K562 (cell line): ENCODE results near the gene SOCS4. TPM values are rescaled to one million over a fixed set of nuclear protein-coding genes. Genes with fewer than 3 reads are reported as not detected.

Source experiments
- ATF7 ChIP-seq: fragments of 450-650 bp; IDR thresholded peaks from 2 replicates; pipeline ENCODE4 v1.7.1; 2014; ENCODE audit warnings: mild to moderate bottlenecking, moderate library complexity
- GTF2F1 ChIP-seq: IDR thresholded peaks from 2 replicates; pipeline ENCODE4 v1.6.1; 2011; ENCODE audit warnings: low read depth, low read length, improper control_type of control experiment
- HEY1 ChIP-seq: fragments of 250-450 bp; sonication (Bioruptor Pico); IDR thresholded peaks from 2 replicates; pipeline ENCODE4 v1.5.0; 2020; ENCODE audit warnings: mild to moderate bottlenecking, moderate library complexity, borderline replicate concordance
- MCM3 ChIP-seq: fragments of 450-650 bp; IDR thresholded peaks from 2 replicates; pipeline ENCODE4 v1.6.1; 2016
- MTF1 ChIP-seq: fragments of 250-450 bp; sonication (Bioruptor Pico); IDR thresholded peaks from 2 replicates; pipeline ENCODE4 v1.9.0; 2021; ENCODE audit warnings: moderate library complexity, mild to moderate bottlenecking, inconsistent platforms, borderline replicate concordance
- POLR2G ChIP-seq: fragments of 200-400 bp; formaldehyde crosslinking; IDR thresholded peaks from 2 replicates; pipeline ENCODE4 v1.6.1; 2017; ENCODE audit warnings: low read depth, mild to moderate bottlenecking, antibody characterized with exemption, low read length, moderate library complexity
- RFX5 ChIP-seq: IDR thresholded peaks from 2 replicates; pipeline ENCODE4 v1.6.1; 2011; ENCODE audit warnings: low read depth, mild to moderate bottlenecking, improper control_type of control experiment, low read length
- SMARCB1 ChIP-seq: IDR thresholded peaks from 2 replicates; pipeline ENCODE4 v1.6.1; 2011; ENCODE audit warnings: improper control_type of control experiment, low read depth; ENCODE audit not compliant: insufficient read length
- TAF9B ChIP-seq: fragments of 450-650 bp; IDR thresholded peaks from 2 replicates; pipeline ENCODE4 v1.6.1; 2018; ENCODE audit warnings: mild to moderate bottlenecking; ENCODE audit not compliant: partially characterized antibody
- ZFP36 ChIP-seq: fragments of 150-350 bp; IDR thresholded peaks from 2 replicates; pipeline ENCODE4 v1.6.1; 2018; ENCODE audit warnings: low read length, low read depth; ENCODE audit not compliant: partially characterized antibody
- ZKSCAN1 ChIP-seq: fragments of 150-350 bp; IDR thresholded peaks from 2 replicates; pipeline ENCODE4 v1.6.1; 2016; ENCODE audit warnings: low read depth, low read length
- ZNF12 ChIP-seq: sonication (generic); formaldehyde crosslinking; IDR thresholded peaks from 2 replicates; pipeline ENCODE4 v1.4.0; 2020; ENCODE audit warnings: mild to moderate bottlenecking, missing genetic modification reagents
- ZSCAN32 ChIP-seq: fragments of 450-650 bp; formaldehyde crosslinking; IDR thresholded peaks from 2 replicates; pipeline ENCODE4 v1.4.0; 2020; ENCODE audit warnings: mild to moderate bottlenecking, moderate library complexity
- polyA plus RNA-seq, 8 experiments: library from polyadenylated mRNA; depleted of rRNA in 4 of 8; stranded (reverse) in 5 of 8; unstranded in 3 of 8; fragments of >200 nt; fragmentation: Nextera tagmentation in 2 of 8; fragmentation: Illumina TruSeq in 1 of 8; extraction: Ambion mirVana in 2 of 8; extraction: Trizol in 1 of 8; gene quantifications; 2 replicates each; pipeline versions ENCODE4 v1.2.1 to v1.2.3, GENCODE V29; 2011 to 2014; ENCODE audit warnings: inconsistent platforms in 1 of 8, missing spikeins in 1 of 8
- total RNA-seq, 7 experiments: library from RNA; depleted of rRNA in 6 of 7; stranded (reverse); fragments of >200 nt in 6 of 7; fragmentation: Illumina TruSeq in 2 of 7; extraction: Trizol in 2 of 7; gene quantifications; 2 replicates each; pipeline versions ENCODE4 v1.2.1 to v1.2.3, GENCODE V29; 2011 to 2021; ENCODE audit warnings: low replicate concordance in 1 of 7
- TF ChIP-seq, protein P1 (sequence below): fragments of 250-450 bp; sonication (Bioruptor Pico); IDR thresholded peaks from 2 replicates; pipeline ENCODE4 v1.4.0; 2020; ENCODE audit warnings: mild to moderate bottlenecking, moderate library complexity
- TF ChIP-seq, protein P2 (sequence below), 2 experiments: fragments of 200-800 bp in 1 of 2; sonication (Bioruptor generic) in 1 of 2; sonication (generic) in 1 of 2; formaldehyde crosslinking in 1 of 2; IDR thresholded peaks in 1 of 2; conservative IDR thresholded peaks in 1 of 2; 2 replicates each; pipeline versions ENCODE4 v1.5.0 to v1.6.1; 2016 to 2020; ENCODE audit warnings: missing compliant biosample characterization in 1 of 2, missing genetic modification characterization in 1 of 2, missing genetic modification reagents in 1 of 2
- TF ChIP-seq, protein P3 (sequence below): fragments of 250-450 bp; sonication (Bioruptor Pico); IDR thresholded peaks from 2 replicates; pipeline ENCODE4 v1.8.0; 2022; ENCODE audit warnings: inconsistent platforms, mild to moderate bottlenecking, moderate library complexity, borderline replicate concordance
- TF ChIP-seq, protein P4 (sequence below): sonication (generic); formaldehyde crosslinking; IDR thresholded peaks from 2 replicates; pipeline ENCODE4 v1.8.1; 2022; ENCODE audit warnings: missing genetic modification reagents
- TF ChIP-seq, protein P5 (sequence below): sonication (generic); formaldehyde crosslinking; IDR thresholded peaks from 2 replicates; pipeline ENCODE4 v1.9.0; 2022; ENCODE audit warnings: mild to moderate bottlenecking, missing genetic modification reagents
- TF ChIP-seq, protein P6 (sequence below): sonication (generic); formaldehyde crosslinking; IDR thresholded peaks from 2 replicates; pipeline ENCODE4 v1.9.0; 2022; ENCODE audit warnings: mild to moderate bottlenecking, missing genetic modification reagents

SOCS4 gene
- total and polyA plus RNA-seq, 9 of the 15 experiments (the other 6 are each of a cell fraction or from before 2014, with no cell fraction given) = 2.6 to 12.7 (median 9.7) TPM

DNA sequence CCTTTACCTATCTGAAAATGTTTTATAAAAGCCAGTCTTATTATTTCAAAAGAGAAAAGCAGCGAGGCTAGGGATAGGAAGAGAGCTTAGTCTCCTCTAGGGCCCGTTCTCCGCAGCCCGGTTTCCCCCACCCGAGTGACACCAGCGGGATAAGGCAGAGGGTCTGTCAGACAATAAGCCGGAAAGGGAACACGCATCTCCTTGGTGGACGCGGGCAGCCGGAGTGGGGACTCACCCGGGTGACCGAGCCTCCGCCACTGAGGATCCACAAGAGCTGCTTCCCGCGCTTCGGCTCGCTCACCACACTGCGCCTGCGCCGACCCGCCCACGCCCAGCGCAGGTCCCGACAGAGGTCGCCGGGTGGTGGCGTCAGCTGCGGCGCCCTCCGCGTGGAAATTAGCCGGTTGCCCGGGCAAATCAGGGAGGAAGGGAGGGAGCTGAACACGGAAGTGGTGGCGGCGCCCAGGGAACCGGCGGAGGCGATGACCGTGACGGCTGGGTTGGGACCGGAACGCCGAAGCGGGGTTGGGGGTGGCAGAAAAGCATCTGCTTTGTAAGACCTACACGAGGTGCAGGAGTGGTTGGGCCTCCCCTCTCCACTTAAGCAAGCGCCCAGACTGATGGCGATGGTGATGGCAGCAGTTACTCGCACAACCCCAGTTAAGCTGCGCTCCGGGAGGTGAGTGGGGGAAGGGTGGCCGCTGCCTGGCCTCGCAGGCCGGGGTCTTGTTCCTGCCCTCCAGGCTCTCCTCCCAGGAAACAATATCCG, at the start of gene SOCS4, which contains the start of gene WDHD1 (continued):
- TF ChIP-seq, protein P1, sequence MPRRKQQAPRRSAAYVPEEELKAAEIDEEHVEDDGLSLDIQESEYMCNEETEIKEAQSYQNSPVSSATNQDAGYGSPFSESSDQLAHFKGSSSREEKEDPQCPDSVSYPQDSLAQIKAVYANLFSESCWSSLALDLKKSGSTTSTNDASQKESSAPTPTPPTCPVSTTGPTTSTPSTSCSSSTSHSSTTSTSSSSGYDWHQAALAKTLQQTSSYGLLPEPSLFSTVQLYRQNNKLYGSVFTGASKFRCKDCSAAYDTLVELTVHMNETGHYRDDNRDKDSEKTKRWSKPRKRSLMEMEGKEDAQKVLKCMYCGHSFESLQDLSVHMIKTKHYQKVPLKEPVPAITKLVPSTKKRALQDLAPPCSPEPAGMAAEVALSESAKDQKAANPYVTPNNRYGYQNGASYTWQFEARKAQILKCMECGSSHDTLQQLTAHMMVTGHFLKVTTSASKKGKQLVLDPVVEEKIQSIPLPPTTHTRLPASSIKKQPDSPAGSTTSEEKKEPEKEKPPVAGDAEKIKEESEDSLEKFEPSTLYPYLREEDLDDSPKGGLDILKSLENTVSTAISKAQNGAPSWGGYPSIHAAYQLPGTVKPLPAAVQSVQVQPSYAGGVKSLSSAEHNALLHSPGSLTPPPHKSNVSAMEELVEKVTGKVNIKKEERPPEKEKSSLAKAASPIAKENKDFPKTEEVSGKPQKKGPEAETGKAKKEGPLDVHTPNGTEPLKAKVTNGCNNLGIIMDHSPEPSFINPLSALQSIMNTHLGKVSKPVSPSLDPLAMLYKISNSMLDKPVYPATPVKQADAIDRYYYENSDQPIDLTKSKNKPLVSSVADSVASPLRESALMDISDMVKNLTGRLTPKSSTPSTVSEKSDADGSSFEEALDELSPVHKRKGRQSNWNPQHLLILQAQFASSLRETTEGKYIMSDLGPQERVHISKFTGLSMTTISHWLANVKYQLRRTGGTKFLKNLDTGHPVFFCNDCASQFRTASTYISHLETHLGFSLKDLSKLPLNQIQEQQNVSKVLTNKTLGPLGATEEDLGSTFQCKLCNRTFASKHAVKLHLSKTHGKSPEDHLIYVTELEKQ (CRISPR knock-in tag) = no peak
- no peak for TF ChIP-seq RFX5
- TF ChIP-seq, protein P2, sequence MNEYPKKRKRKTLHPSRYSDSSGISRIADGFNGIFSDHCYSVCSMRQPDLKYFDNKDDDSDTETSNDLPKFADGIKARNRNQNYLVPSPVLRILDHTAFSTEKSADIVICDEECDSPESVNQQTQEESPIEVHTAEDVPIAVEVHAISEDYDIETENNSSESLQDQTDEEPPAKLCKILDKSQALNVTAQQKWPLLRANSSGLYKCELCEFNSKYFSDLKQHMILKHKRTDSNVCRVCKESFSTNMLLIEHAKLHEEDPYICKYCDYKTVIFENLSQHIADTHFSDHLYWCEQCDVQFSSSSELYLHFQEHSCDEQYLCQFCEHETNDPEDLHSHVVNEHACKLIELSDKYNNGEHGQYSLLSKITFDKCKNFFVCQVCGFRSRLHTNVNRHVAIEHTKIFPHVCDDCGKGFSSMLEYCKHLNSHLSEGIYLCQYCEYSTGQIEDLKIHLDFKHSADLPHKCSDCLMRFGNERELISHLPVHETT (CRISPR knock-in tag; conservative IDR thresholded peaks at IDR 0.05 in 1 of 2, IDR thresholded peaks at IDR 0.05 in 1 of 2) = peak in 1 of 2 experiments; percentile 90; a peak in 2 of 4 replicates
- TF ChIP-seq ZKSCAN1 = no peak
- TF ChIP-seq HEY1 = no peak
- TF ChIP-seq MTF1 (CRISPR knock-in tag) = no peak
- TF ChIP-seq, protein P3, sequence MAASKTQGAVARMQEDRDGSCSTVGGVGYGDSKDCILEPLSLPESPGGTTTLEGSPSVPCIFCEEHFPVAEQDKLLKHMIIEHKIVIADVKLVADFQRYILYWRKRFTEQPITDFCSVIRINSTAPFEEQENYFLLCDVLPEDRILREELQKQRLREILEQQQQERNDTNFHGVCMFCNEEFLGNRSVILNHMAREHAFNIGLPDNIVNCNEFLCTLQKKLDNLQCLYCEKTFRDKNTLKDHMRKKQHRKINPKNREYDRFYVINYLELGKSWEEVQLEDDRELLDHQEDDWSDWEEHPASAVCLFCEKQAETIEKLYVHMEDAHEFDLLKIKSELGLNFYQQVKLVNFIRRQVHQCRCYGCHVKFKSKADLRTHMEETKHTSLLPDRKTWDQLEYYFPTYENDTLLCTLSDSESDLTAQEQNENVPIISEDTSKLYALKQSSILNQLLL (CRISPR knock-in tag) = no peak
- peak; percentile 81 for TF ChIP-seq TAF9B
- peak; percentile 97 for TF ChIP-seq POLR2G
- TF ChIP-seq, protein P4, sequence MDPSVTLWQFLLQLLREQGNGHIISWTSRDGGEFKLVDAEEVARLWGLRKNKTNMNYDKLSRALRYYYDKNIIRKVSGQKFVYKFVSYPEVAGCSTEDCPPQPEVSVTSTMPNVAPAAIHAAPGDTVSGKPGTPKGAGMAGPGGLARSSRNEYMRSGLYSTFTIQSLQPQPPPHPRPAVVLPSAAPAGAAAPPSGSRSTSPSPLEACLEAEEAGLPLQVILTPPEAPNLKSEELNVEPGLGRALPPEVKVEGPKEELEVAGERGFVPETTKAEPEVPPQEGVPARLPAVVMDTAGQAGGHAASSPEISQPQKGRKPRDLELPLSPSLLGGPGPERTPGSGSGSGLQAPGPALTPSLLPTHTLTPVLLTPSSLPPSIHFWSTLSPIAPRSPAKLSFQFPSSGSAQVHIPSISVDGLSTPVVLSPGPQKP (CRISPR knock-in tag) = no peak
- TF ChIP-seq, protein P5, sequence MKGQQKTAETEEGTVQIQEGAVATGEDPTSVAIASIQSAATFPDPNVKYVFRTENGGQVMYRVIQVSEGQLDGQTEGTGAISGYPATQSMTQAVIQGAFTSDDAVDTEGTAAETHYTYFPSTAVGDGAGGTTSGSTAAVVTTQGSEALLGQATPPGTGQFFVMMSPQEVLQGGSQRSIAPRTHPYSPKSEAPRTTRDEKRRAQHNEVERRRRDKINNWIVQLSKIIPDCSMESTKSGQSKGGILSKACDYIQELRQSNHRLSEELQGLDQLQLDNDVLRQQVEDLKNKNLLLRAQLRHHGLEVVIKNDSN (CRISPR knock-in tag) = peak; percentile 57
- TF ChIP-seq, protein P6, sequence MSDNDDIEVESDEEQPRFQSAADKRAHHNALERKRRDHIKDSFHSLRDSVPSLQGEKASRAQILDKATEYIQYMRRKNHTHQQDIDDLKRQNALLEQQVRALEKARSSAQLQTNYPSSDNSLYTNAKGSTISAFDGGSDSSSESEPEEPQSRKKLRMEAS (CRISPR knock-in tag) = peak; percentile 89
- TF ChIP-seq GTF2F1 = peak; percentile 35; the same call in 1 of the 2 replicates
- TF ChIP-seq SMARCB1 = no peak
- no peak for TF ChIP-seq MCM3
- TF ChIP-seq ZNF12 = no peak
- TF ChIP-seq ZSCAN32 (CRISPR knock-in tag) = no peak
- peak; percentile 80 for TF ChIP-seq ATF7
- no peak for TF ChIP-seq ZFP36
